ENCODE data around the gene JPH4.

JPH4 gene

DNA sequence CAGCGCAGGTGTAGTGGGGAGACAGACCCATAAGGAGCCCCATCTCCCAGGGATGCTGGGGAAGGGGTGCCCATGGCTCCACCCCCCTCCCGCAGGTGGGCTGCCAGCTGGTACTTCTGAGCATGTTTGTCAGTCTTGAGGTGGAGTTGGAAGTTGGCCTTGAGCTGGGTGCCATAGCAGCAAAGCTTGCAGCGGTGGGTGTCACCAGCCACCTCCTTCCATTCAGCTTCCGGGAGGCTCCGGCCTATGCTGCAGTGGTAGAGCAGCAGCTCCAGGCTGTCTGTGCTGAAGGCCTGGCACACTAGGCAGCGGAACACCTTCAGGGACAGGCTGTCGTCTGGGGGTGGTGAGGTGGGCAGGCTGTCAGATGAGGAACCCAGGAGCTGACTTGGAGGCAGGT is 45.9 kb downstream of the JPH4 start:
- Histone ChIP-seq H2AFZ (ENCODE audit: low read length) (no peak overlapping the region), H3K4me1 (ENCODE audit: insufficient read depth, low read length, severe bottlenecking) (no peaks in the 10 kb centered on the region), H3K79me2 (ENCODE audit: insufficient read depth, low read length) (no peaks in the 10 kb centered on the region), H3K9ac (ENCODE audit: low read length) (no peak overlapping the region), H3F3A (ENCODE audit: insufficient read depth, low read length) (no peaks in the 10 kb centered on the region), H3K27ac (ENCODE audit: low read depth, low read length, poor library complexity, severe bottlenecking) (no peak overlapping the region), H3K4me2 (ENCODE audit: low read length) (no peak overlapping the region), H3K9me2 (ENCODE audit: low read depth, low read length) (no peaks in the 10 kb centered on the region), H3K4me3 (ENCODE audit: low read depth, low read length, poor library complexity, severe bottlenecking) (no peak overlapping the region), H3K27me3 (ENCODE audit: insufficient read depth, low read length) (no peaks in the 10 kb centered on the region), H4K20me1 (ENCODE audit: insufficient read depth, low read length) (no peaks in the 10 kb centered on the region), H3K36me3 (ENCODE audit: insufficient read depth, low read length) (no peaks in the 10 kb centered on the region), H3K9me3 (ENCODE audit: low read length) (no peaks in the 10 kb centered on the region)
- no peak for TF ChIP-seq EZH2 (IDR thresholded peaks at IDR 0.05; ENCODE audit: borderline replicate concordance, low read length)
- TF ChIP-seq, protein P1, sequence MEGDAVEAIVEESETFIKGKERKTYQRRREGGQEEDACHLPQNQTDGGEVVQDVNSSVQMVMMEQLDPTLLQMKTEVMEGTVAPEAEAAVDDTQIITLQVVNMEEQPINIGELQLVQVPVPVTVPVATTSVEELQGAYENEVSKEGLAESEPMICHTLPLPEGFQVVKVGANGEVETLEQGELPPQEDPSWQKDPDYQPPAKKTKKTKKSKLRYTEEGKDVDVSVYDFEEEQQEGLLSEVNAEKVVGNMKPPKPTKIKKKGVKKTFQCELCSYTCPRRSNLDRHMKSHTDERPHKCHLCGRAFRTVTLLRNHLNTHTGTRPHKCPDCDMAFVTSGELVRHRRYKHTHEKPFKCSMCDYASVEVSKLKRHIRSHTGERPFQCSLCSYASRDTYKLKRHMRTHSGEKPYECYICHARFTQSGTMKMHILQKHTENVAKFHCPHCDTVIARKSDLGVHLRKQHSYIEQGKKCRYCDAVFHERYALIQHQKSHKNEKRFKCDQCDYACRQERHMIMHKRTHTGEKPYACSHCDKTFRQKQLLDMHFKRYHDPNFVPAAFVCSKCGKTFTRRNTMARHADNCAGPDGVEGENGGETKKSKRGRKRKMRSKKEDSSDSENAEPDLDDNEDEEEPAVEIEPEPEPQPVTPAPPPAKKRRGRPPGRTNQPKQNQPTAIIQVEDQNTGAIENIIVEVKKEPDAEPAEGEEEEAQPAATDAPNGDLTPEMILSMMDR (IDR thresholded peaks at IDR 0.05; ENCODE audit: low read length): no peak

DNA sequence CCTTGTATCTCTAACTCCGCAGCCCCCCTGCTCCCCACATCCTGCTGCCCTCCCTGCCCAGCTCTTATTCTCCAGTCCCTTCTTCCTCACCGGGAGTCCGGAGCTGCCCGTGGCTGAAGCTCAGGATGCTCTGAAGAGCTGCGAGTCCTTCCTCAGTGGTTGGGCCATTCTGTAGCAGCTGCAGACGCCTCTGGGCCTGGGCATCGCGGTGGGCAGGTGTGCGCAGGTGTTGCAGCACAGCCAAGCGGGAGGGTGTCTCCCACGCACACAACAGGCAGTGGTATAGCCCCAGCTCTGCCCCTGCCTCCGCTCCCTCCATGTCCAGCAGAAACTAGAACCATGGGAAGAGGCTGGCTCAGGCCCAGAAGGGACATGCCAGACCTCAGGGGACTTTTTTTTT is 47.2 kb downstream of the JPH4 start:
- Histone ChIP-seq H3K79me2 (ENCODE audit: insufficient read depth, low read length) (no peaks in the 10 kb centered on the region), H3F3A (ENCODE audit: insufficient read depth, low read length) (no peaks in the 10 kb centered on the region), H3K9me3 (ENCODE audit: low read length) (no peaks in the 10 kb centered on the region), H3K4me2 (ENCODE audit: low read length) (no peak overlapping the region), H3K27ac (ENCODE audit: low read depth, low read length, poor library complexity, severe bottlenecking) (no peak overlapping the region), H3K36me3 (ENCODE audit: insufficient read depth, low read length) (no peaks in the 10 kb centered on the region), H3K4me3 (ENCODE audit: low read depth, low read length, poor library complexity, severe bottlenecking) (no peak overlapping the region), H3K9ac (ENCODE audit: low read length) (no peak overlapping the region), H3K4me1 (ENCODE audit: insufficient read depth, low read length, severe bottlenecking) (no peaks in the 10 kb centered on the region), H2AFZ (ENCODE audit: low read length) (no peak overlapping the region), H3K9me2 (ENCODE audit: low read depth, low read length) (no peaks in the 10 kb centered on the region), H4K20me1 (ENCODE audit: insufficient read depth, low read length) (no peaks in the 10 kb centered on the region), H3K27me3 (ENCODE audit: insufficient read depth, low read length) (no peaks in the 10 kb centered on the region)
- TF ChIP-seq, protein P1 (IDR thresholded peaks at IDR 0.05; ENCODE audit: low read length): no peak
- no peak for TF ChIP-seq EZH2 (IDR thresholded peaks at IDR 0.05; ENCODE audit: borderline replicate concordance, low read length)

DNA sequence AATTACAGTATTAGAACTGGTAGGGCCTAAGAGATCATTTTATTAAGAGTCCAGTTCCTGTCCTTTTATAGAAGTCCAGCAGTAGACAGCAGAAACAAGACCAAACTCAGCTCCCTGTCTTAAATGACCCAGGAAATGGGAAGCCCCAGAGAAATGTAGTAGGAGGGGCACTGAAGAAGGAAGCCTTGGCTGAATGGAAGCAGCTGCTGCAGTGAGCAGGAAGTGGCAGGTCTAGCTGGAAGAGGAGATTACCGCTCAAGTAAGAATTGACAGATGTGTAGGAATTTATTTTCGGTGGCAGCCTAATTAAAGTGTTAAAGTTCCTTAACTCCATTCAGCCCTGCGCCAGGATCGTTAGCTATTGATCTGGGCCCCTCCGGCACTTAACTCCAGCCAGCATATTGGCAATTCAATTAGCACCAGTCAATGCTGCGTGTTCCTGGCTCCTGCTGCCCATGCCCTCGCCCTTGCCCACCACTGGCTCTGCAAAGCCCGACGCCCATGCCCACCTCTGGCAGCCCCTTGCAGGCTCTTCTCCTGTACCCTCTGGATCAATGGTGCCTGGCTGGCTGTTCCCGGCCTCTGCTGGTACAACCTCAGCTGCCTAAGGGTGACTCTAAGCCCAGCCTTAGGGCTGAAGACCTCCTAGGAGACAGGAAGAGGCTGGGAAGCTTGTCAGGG is 48.1 kb downstream of the JPH4 start:
- Histone ChIP-seq H3K4me3 (ENCODE audit: low read depth, low read length, poor library complexity, severe bottlenecking) (no peak overlapping the region), H3K4me1 (ENCODE audit: insufficient read depth, low read length, severe bottlenecking) (no peaks in the 10 kb centered on the region), H3K27me3 (ENCODE audit: insufficient read depth, low read length) (no peaks in the 10 kb centered on the region), H3F3A (ENCODE audit: insufficient read depth, low read length) (no peaks in the 10 kb centered on the region), H3K79me2 (ENCODE audit: insufficient read depth, low read length) (no peaks in the 10 kb centered on the region), H3K36me3 (ENCODE audit: insufficient read depth, low read length) (no peaks in the 10 kb centered on the region), H3K27ac (ENCODE audit: low read depth, low read length, poor library complexity, severe bottlenecking) (no peak overlapping the region), H4K20me1 (ENCODE audit: insufficient read depth, low read length) (no peaks in the 10 kb centered on the region), H3K9me3 (ENCODE audit: low read length) (no peaks in the 10 kb centered on the region), H3K4me2 (ENCODE audit: low read length) (no peak overlapping the region), H2AFZ (ENCODE audit: low read length) (no peak overlapping the region), H3K9ac (ENCODE audit: low read length) (no peak overlapping the region), H3K9me2 (ENCODE audit: low read depth, low read length) (no peaks in the 10 kb centered on the region)
- TF ChIP-seq EZH2 (IDR thresholded peaks at IDR 0.05; ENCODE audit: borderline replicate concordance, low read length): no peak
- TF ChIP-seq, protein P1 (IDR thresholded peaks at IDR 0.05; ENCODE audit: low read length): no peak
